H1 (cell line): Measurements from ENCODE around the gene ATP8B3.

Experiments used
- EP300 ChIP-seq, 2 experiments: IDR thresholded peaks; 1 replicate in 1 of 2; 2 replicates in 1 of 2; pipeline ENCODE4 v1.6.1; 2011 to 2012; ENCODE audit warnings: low read depth in 2 of 2, low read length in 2 of 2, mild to moderate bottlenecking in 2 of 2, borderline replicate concordance in 1 of 2, inconsistent platforms in 1 of 2, moderate library complexity in 1 of 2
- RFX5 ChIP-seq: IDR thresholded peaks from 2 replicates; pipeline ENCODE4 v1.6.1; 2011; ENCODE audit warnings: low read depth, low read length, improper control_type of control experiment, borderline replicate concordance
- RNF2 ChIP-seq: fragments of 200-900, 300-1000 bp; sonication (generic); IDR thresholded peaks from 2 replicates; pipeline ENCODE4 v1.7.1; 2016; ENCODE audit warnings: borderline replicate concordance, low read depth, mild to moderate bottlenecking, antibody characterized with exemption, low read length; ENCODE audit not compliant: poor library complexity, severe bottlenecking; ENCODE audit errors: missing control alignments
- SP1 ChIP-seq: IDR thresholded peaks from 2 replicates; pipeline ENCODE4 v1.6.1; 2011; ENCODE audit warnings: low read depth, low read length
- YY1 ChIP-seq: IDR thresholded peaks from 2 replicates; pipeline ENCODE4 v1.6.1; 2011; ENCODE audit warnings: low read depth, mild to moderate bottlenecking, low read length
- TF ChIP-seq, protein P1 (sequence below), 3 experiments: IDR thresholded peaks; 1 replicate in 2 of 3; 2 replicates in 1 of 3; pipeline versions ENCODE4 v1.5.1 to v1.6.1; 2011; ENCODE audit warnings: low read length in 3 of 3, mild to moderate bottlenecking in 3 of 3, inconsistent platforms in 2 of 3, low read depth in 1 of 3, moderate library complexity in 1 of 3; ENCODE audit not compliant: insufficient read depth in 1 of 3; ENCODE audit errors: control extremely low read depth in 1 of 3

DNA sequence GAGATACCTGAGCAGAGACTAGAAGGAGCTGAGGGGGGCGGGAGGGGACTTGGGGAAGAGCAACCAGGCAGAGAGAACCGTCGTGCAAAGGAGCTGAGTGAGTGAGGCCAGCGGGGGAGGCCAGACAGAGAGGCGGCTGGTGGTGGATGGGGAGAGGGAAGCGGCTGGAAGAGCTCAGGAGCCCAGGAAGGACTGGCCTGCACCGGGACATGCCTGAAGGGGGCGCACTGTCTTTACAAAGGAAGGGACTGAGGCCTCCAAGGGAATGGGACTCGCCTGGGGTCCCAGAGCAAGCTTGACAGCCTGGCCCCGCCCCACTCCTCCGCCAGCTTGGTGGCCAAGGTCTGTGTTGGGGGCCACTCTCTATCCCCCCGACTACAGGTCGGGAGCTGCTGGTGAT lies 43.8 kb downstream of the ATP8B3 start:
- TF ChIP-seq EP300 (IDR thresholded peaks at IDR 0.05; ENCODE audit: borderline replicate concordance in 1 of 2, low read depth in 2 of 2, low read length in 2 of 2): peak in 1 of 2 experiments; percentile 79; a peak in 1 of 3 replicates
- TF ChIP-seq RNF2: no peak
- TF ChIP-seq YY1: no peak
- TF ChIP-seq RFX5: no peak
- TF ChIP-seq SP1: no peak
- TF ChIP-seq, protein P1, sequence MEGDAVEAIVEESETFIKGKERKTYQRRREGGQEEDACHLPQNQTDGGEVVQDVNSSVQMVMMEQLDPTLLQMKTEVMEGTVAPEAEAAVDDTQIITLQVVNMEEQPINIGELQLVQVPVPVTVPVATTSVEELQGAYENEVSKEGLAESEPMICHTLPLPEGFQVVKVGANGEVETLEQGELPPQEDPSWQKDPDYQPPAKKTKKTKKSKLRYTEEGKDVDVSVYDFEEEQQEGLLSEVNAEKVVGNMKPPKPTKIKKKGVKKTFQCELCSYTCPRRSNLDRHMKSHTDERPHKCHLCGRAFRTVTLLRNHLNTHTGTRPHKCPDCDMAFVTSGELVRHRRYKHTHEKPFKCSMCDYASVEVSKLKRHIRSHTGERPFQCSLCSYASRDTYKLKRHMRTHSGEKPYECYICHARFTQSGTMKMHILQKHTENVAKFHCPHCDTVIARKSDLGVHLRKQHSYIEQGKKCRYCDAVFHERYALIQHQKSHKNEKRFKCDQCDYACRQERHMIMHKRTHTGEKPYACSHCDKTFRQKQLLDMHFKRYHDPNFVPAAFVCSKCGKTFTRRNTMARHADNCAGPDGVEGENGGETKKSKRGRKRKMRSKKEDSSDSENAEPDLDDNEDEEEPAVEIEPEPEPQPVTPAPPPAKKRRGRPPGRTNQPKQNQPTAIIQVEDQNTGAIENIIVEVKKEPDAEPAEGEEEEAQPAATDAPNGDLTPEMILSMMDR (IDR thresholded peaks at IDR 0.05; ENCODE audit: control extremely low read depth in 1 of 3, insufficient read depth in 1 of 3, low read depth in 1 of 3, low read length in 3 of 3): peak; percentile 77 to 87 (median 85)
